HG02623 (cell line): Measurements from ENCODE around the gene HERC2.

Source experiments
- ATAC-seq: cut with Tn5 transposase; IDR thresholded peaks from one replicate; pipeline ENCODE4 v1.9.1; 2021; ENCODE audit warnings: moderate library complexity; ENCODE audit not compliant: unreplicated experiment

Gene HERC2

GRCh38 chr15:28075573-28075972, 246.4 kb downstream of the HERC2 start:
- ATAC-seq: no peak

- ATAC-seq: no peak
These were observed 253.0 kb downstream of the HERC2 start for GRCh38 chr15:28068930-28069329.

- no peak for ATAC-seq
These were observed 255.7 kb downstream of the HERC2 start for GRCh38 chr15:28066231-28066630.
